ENCODE measurements around the gene RAPGEF2.

The RAPGEF2 gene

GRCh38 chr4:159162576-159162975 is 59.7 kb downstream of the RAPGEF2 start:
- no peak for TF ChIP-seq CTCF (IDR thresholded peaks at IDR 0.05; ENCODE audit: borderline replicate concordance, insufficient read depth, low read depth, low read length)
- no peak overlapping the region for H3K4me3 ChIP-seq (ENCODE audit: low read depth, low read length)

- no peak for TF ChIP-seq CTCF (IDR thresholded peaks at IDR 0.05; ENCODE audit: borderline replicate concordance, insufficient read depth, low read depth, low read length)
Observed at GRCh38 chr4:159163521-159163920, 60.6 kb downstream of the RAPGEF2 start.

GRCh38 chr4:159169404-159170302 is 66.8 kb downstream of the RAPGEF2 start:
- no peak overlapping the region for H3K4me3 ChIP-seq (ENCODE audit: low read depth, low read length)
- TF ChIP-seq CTCF (IDR thresholded peaks at IDR 0.05; ENCODE audit: borderline replicate concordance, insufficient read depth, low read depth, low read length) = no peak

More at GRCh38 chr4:159163521-159163920, 60.6 kb downstream of the RAPGEF2 start:
- no peak overlapping the region for H3K4me3 ChIP-seq (ENCODE audit: low read depth, low read length)

- no peak overlapping the region for H3K4me3 ChIP-seq (ENCODE audit: low read depth, low read length)
- no peak for TF ChIP-seq CTCF (IDR thresholded peaks at IDR 0.05; ENCODE audit: borderline replicate concordance, insufficient read depth, low read depth, low read length)
Observed at GRCh38 chr4:159171287-159171686, 68.4 kb downstream of the RAPGEF2 start.

- TF ChIP-seq CTCF (IDR thresholded peaks at IDR 0.05; ENCODE audit: borderline replicate concordance, insufficient read depth, low read depth, low read length) = no peak
- no peak overlapping the region for H3K4me3 ChIP-seq (ENCODE audit: low read depth, low read length)
Observed at GRCh38 chr4:159173886-159174285, 71.0 kb downstream of the RAPGEF2 start.

GRCh38 chr4:159174645-159175084 is 71.8 kb downstream of the RAPGEF2 start:
- no peak for TF ChIP-seq CTCF (IDR thresholded peaks at IDR 0.05; ENCODE audit: borderline replicate concordance, insufficient read depth, low read depth, low read length)
- no peak overlapping the region for H3K4me3 ChIP-seq (ENCODE audit: low read depth, low read length)
